ENCODE data around the gene TMEM238. TPM values are rescaled to one million over a fixed set of nuclear protein-coding genes. Genes with fewer than 3 reads are reported as not detected.

The TMEM238 gene
- total RNA-seq, 1 experiment from 2014 or later: 22.8 TPM

DNA sequence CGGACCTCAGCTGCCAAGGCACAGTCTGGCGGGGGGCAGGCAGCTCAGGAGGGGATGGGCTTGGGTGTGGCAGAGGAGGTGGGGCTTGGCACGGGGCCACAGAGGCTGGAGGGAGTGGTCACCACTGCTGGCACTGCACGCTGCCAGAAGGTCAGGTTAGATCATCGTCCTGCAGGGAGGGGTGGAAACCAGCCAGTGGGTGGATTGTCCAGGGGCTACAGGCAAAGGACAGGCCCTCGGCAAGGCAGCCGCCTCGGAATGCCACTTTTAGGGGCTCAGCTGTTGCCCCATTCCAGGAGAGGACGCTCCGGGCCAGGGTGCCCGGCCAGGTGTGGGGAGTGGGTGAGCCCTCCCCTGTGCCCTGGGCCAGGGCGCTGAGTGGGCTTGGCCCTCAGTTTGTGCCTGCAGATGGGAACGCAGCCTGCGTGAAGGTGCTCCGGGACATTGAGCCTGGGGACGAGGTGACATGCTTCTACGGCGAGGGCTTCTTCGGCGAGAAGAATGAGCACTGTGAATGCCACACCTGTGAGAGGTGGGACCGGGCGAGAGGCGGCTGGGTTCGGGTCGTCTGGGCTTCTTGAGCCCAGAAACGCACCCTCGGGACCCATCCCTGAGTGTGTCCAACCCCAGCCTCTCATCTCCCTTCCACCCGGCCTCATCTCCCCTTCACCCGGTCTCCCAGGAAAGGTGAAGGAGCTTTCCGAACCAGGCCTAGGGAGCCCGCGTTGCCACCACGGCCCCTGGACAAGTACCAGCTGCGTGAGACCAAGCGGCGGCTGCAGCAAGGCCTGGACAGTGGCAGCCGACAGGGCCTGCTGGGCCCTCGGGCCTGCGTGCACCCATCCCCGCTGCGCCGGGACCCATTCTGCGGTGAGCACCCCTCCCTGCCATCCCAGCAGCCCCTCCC is 38.0 kb downstream of the TMEM238 start:
- Histone ChIP-seq H3K4me3 (ENCODE audit: low read length) (no peak overlapping the region), H3K9me2 (replicated peaks; ENCODE audit: low read length) (no peaks in the 10 kb centered on the region), H4K20me1 (ENCODE audit: low read length) (no peaks in the 10 kb centered on the region), H3K4me2 (ENCODE audit: low read length) (no peak overlapping the region), H3K27me3 (ENCODE audit: low read length) (no peaks in the 10 kb centered on the region), H3K4me1 (ENCODE audit: insufficient read depth, low read length) (peaks cover 13% of the 10 kb centered on the region), H3K79me2 (ENCODE audit: low read length) (no peaks in the 10 kb centered on the region), H2AFZ (ENCODE audit: low read length) (no peak overlapping the region), H3K9ac (ENCODE audit: low read length) (no peak overlapping the region), H3K9me3 (ENCODE audit: low read length) (no peaks in the 10 kb centered on the region), H3K36me3 (ENCODE audit: low read depth, low read length) (no peaks in the 10 kb centered on the region; the same call in 1 of the 2 replicates), H3K27ac (ENCODE audit: low read length) (no peak overlapping the region), H3F3A (ENCODE audit: low read length, unreplicated experiment) (no peaks in the 10 kb centered on the region)
- CTCF ChIA-PET: no interaction called here
- POLR2A ChIA-PET (ENCODE audit: unreplicated experiment): no interaction called here
- no TSS peak for BruUV-seq (replicated peaks)
- DNase-seq (no peak), ATAC-seq (peak; percentile 15; the same call in 1 of the 2 replicates)
- intact Hi-C loops (cut with micrococcal nuclease): no loop called here
- no peak for TF ChIP-seq EZH2 (IDR thresholded peaks at IDR 0.05; ENCODE audit: low read length, unreplicated experiment)

DNA sequence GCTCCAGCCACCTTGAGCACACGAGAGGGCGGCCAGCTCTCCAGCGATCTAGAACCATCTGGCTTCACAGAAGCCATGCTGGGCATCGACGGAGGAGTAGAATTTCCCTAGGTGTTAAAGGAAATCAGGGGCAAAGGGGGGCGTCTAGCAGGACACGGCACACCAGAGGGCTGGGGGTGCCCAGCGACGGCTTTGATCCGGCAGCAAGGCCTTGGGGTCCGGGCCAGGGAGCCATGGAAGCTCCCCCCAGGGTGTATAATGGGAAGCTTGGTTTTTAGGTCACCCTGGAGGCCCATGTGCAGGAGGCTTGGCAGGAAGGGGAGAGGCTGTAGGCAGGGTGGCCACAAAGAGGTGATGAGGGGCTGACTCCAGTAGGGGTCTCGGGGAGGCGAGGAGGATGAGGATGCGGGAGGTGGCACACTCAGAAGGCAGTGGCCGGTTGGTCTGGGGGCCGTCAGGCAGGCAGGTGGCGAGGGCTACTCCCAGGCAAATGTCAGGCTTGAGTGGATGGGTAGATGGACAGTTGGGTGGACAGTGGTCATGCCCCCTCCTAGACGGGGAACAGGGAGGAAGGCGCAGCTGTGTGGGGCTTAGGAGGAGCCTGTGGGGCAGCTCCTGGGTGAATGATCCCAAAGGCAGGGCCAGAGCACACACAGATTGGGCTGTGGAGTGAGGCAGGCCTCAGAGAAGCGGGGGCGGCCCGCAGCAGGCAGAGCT is 38.8 kb downstream of the TMEM238 start:
- H3K27me3 ChIP-seq (ENCODE audit: low read length): no peaks in the 10 kb centered on the region
- DNase-seq: no peak
- ATAC-seq: peak; percentile 6; the same call in 1 of the 2 replicates
- no peaks in the 10 kb centered on the region for H3F3A ChIP-seq (ENCODE audit: low read length, unreplicated experiment)
- CTCF ChIA-PET: no interaction called here
- no peak overlapping the region for H3K4me2 ChIP-seq (ENCODE audit: low read length)
- no peaks in the 10 kb centered on the region for H3K9me3 ChIP-seq (ENCODE audit: low read length)
- H4K20me1 ChIP-seq (ENCODE audit: low read length): no peaks in the 10 kb centered on the region
- no peaks in the 10 kb centered on the region; the same call in 1 of the 2 replicates for H3K36me3 ChIP-seq (ENCODE audit: low read depth, low read length)
- POLR2A ChIA-PET (ENCODE audit: unreplicated experiment): no interaction called here
- H2AFZ ChIP-seq (ENCODE audit: low read length): no peak overlapping the region
- H3K9ac ChIP-seq (ENCODE audit: low read length): no peak overlapping the region
- no peak overlapping the region for H3K27ac ChIP-seq (ENCODE audit: low read length)
- TF ChIP-seq EZH2phosphoT487 (IDR thresholded peaks at IDR 0.05; ENCODE audit: borderline replicate concordance, low read length) (no peak), EZH2 (IDR thresholded peaks at IDR 0.05; ENCODE audit: low read length, unreplicated experiment) (no peak)
- TF ChIP-seq, protein P1, sequence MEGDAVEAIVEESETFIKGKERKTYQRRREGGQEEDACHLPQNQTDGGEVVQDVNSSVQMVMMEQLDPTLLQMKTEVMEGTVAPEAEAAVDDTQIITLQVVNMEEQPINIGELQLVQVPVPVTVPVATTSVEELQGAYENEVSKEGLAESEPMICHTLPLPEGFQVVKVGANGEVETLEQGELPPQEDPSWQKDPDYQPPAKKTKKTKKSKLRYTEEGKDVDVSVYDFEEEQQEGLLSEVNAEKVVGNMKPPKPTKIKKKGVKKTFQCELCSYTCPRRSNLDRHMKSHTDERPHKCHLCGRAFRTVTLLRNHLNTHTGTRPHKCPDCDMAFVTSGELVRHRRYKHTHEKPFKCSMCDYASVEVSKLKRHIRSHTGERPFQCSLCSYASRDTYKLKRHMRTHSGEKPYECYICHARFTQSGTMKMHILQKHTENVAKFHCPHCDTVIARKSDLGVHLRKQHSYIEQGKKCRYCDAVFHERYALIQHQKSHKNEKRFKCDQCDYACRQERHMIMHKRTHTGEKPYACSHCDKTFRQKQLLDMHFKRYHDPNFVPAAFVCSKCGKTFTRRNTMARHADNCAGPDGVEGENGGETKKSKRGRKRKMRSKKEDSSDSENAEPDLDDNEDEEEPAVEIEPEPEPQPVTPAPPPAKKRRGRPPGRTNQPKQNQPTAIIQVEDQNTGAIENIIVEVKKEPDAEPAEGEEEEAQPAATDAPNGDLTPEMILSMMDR (conservative IDR thresholded peaks at IDR 0.05; ENCODE audit: low read depth, low read length): no peak
- intact Hi-C loops (cut with micrococcal nuclease): no loop called here
- no peaks in the 10 kb centered on the region for H3K9me2 ChIP-seq (replicated peaks; ENCODE audit: low read length)
- peaks cover 7% of the 10 kb centered on the region for H3K79me2 ChIP-seq (ENCODE audit: low read length)
- peaks cover 17% of the 10 kb centered on the region for H3K4me1 ChIP-seq (ENCODE audit: insufficient read depth, low read length)
- BruUV-seq (replicated peaks): no TSS peak
- no peak overlapping the region for H3K4me3 ChIP-seq (ENCODE audit: low read length)

DNA sequence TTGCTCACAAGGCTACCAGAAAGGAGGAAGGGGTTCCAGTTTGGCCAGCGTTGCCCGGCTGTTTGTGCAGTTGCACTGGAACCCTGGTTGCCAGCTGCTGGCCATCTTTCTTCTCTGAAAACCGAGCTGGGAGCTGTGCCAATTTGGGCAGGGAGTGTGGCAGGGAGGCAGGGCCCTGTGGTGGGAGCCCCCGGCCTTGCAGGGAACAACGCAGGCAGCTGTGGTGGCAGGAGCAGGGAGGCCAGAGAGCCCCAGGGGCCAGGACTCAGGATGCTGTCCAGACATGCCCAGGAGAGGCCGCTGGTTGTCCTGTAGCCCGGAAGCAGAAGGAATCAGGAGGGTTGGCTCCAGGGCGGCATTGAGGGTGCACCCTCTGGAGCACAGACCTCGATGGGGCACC is 39.6 kb downstream of the TMEM238 start:
- no peaks in the 10 kb centered on the region for H3K27me3 ChIP-seq (ENCODE audit: low read length)
- no peaks in the 10 kb centered on the region for H4K20me1 ChIP-seq (ENCODE audit: low read length)
- no peak overlapping the region for H3K27ac ChIP-seq (ENCODE audit: low read length)
- POLR2A ChIA-PET (ENCODE audit: unreplicated experiment): no interaction called here
- no peak overlapping the region for H3K4me3 ChIP-seq (ENCODE audit: low read length)
- ATAC-seq (no peak), DNase-seq (no peak)
- CTCF ChIA-PET: no interaction called here
- no peaks in the 10 kb centered on the region for H3K9me3 ChIP-seq (ENCODE audit: low read length)
- H3K9me2 ChIP-seq (replicated peaks; ENCODE audit: low read length): no peaks in the 10 kb centered on the region
- intact Hi-C loops (cut with micrococcal nuclease): no loop called here
- H3K36me3 ChIP-seq (ENCODE audit: low read depth, low read length): no peaks in the 10 kb centered on the region; the same call in 1 of the 2 replicates
- no peak overlapping the region for H3K4me2 ChIP-seq (ENCODE audit: low read length)
- no peak overlapping the region for H3K9ac ChIP-seq (ENCODE audit: low read length)
- H3K4me1 ChIP-seq (ENCODE audit: insufficient read depth, low read length): peaks cover 18% of the 10 kb centered on the region
- peaks cover 11% of the 10 kb centered on the region for H3K79me2 ChIP-seq (ENCODE audit: low read length)
- no peak overlapping the region for H2AFZ ChIP-seq (ENCODE audit: low read length)
- BruUV-seq (replicated peaks): no TSS peak
- TF ChIP-seq EZH2 (IDR thresholded peaks at IDR 0.05; ENCODE audit: low read length, unreplicated experiment): no peak
- TF ChIP-seq, protein P1 (conservative IDR thresholded peaks at IDR 0.05; ENCODE audit: low read depth, low read length): no peak
- no peak for TF ChIP-seq EZH2phosphoT487 (IDR thresholded peaks at IDR 0.05; ENCODE audit: borderline replicate concordance, low read length)
- no peaks in the 10 kb centered on the region for H3F3A ChIP-seq (ENCODE audit: low read length, unreplicated experiment)
